Keratinocyte (primary cell): ENCODE measurements around the gene MED15.

Experiments used
- EZH2 ChIP-seq: IDR thresholded peaks from one replicate; pipeline ENCODE4 v1.6.1; 2012; ENCODE audit warnings: inconsistent platforms, mild to moderate bottlenecking, low read length, moderate library complexity
- TF ChIP-seq, protein P1 (sequence below), 3 experiments: IDR thresholded peaks in 1 of 3; conservative IDR thresholded peaks in 1 of 3; optimal IDR thresholded peaks in 1 of 3; 2 replicates in 2 of 3; 3 replicates in 1 of 3; pipeline versions ENCODE3 to v1.5.1; 2011; ENCODE audit warnings: low read length in 3 of 3, mild to moderate bottlenecking in 3 of 3, moderate library complexity in 2 of 3, control low read depth in 1 of 3, inconsistent platforms in 1 of 3; ENCODE audit not compliant: insufficient read depth in 2 of 3; ENCODE audit errors: extremely low read depth in 1 of 3

DNA sequence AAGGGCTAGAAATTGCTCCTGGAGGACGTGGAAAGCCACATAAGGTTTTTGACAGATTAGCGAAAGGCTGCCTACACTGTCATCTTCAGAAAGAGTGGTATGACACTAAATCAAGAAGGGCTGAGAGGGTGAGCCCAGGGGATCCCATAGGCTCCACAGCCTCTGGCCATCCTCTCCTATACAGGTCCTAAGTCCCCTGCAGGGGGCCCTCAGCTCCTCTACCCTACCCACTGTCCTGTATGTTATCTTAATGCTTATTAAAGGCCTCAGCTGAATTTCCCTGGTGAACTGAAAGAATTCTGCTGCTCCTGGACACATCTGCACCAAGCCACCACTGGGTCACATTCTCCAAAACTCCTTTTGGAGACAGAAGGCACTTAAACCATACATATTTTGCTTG, 19.7 kb upstream of the MED15 start:
- TF ChIP-seq, protein P1, sequence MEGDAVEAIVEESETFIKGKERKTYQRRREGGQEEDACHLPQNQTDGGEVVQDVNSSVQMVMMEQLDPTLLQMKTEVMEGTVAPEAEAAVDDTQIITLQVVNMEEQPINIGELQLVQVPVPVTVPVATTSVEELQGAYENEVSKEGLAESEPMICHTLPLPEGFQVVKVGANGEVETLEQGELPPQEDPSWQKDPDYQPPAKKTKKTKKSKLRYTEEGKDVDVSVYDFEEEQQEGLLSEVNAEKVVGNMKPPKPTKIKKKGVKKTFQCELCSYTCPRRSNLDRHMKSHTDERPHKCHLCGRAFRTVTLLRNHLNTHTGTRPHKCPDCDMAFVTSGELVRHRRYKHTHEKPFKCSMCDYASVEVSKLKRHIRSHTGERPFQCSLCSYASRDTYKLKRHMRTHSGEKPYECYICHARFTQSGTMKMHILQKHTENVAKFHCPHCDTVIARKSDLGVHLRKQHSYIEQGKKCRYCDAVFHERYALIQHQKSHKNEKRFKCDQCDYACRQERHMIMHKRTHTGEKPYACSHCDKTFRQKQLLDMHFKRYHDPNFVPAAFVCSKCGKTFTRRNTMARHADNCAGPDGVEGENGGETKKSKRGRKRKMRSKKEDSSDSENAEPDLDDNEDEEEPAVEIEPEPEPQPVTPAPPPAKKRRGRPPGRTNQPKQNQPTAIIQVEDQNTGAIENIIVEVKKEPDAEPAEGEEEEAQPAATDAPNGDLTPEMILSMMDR (optimal IDR thresholded peaks at IDR 0.05 in 1 of 3, IDR thresholded peaks at IDR 0.05 in 1 of 3, conservative IDR thresholded peaks at IDR 0.05 in 1 of 3; ENCODE audit: extremely low read depth in 1 of 3, insufficient read depth in 2 of 3, low read length in 3 of 3) = no peak
- TF ChIP-seq EZH2 = no peak
